SK-N-SH treated with all-trans-retinoic acid at 6 μM for 48 hours (cell line): ENCODE data around the gene HIF3A.

Experiments
- ATAC-seq: fragments of 200-7000 bp; cut with Tn5 transposase; 3 replicates; pipeline ENCODE4 v1.9.1; 2020; ENCODE audit warnings: mild to moderate bottlenecking, moderate library complexity
- ARNTL ChIP-seq: fragments of 450-650 bp; formaldehyde crosslinking; IDR thresholded peaks from 2 replicates; pipeline ENCODE4 v1.5.0; 2020; ENCODE audit warnings: low read depth, mild to moderate bottlenecking, moderate library complexity, borderline replicate concordance
- BACH2 ChIP-seq: fragments of 250-450 bp; sonication (Bioruptor Pico); IDR thresholded peaks from 2 replicates; pipeline ENCODE4 v1.9.0; 2021; ENCODE audit warnings: mild to moderate bottlenecking, borderline replicate concordance
- CREB5 ChIP-seq: fragments of 250-450 bp; sonication (Bioruptor Pico); IDR thresholded peaks from 2 replicates; pipeline ENCODE4 v1.5.1; 2020; ENCODE audit warnings: low read depth, mild to moderate bottlenecking, moderate library complexity
- CSRNP3 ChIP-seq: fragments of 250-450 bp; sonication (Bioruptor Pico); IDR thresholded peaks from 2 replicates; pipeline ENCODE4 v1.5.1; 2021; ENCODE audit warnings: mild to moderate bottlenecking, moderate library complexity
- GLIS3 ChIP-seq: fragments of 250-450 bp; sonication (Bioruptor Pico); IDR thresholded peaks from 2 replicates; pipeline ENCODE4 v1.5.0; 2020; ENCODE audit warnings: mild to moderate bottlenecking, moderate library complexity
- ISL1 ChIP-seq: fragments of 250-450 bp; sonication (Bioruptor Pico); IDR thresholded peaks from 2 replicates; pipeline ENCODE4 v2.1.2; 2022; ENCODE audit warnings: mild to moderate bottlenecking, moderate library complexity
- PPARA ChIP-seq: fragments of 250-450 bp; sonication (Bioruptor Pico); IDR thresholded peaks from 2 replicates; pipeline ENCODE4 v1.5.0; 2020; ENCODE audit warnings: mild to moderate bottlenecking, borderline replicate concordance
- RARB ChIP-seq: fragments of 250-450 bp; sonication (Bioruptor Pico); IDR thresholded peaks from 2 replicates; pipeline ENCODE4 v1.8.0; 2021; ENCODE audit warnings: mild to moderate bottlenecking, moderate library complexity
- SNAI2 ChIP-seq: fragments of 250-450 bp; sonication (Bioruptor Pico); IDR thresholded peaks from 2 replicates; pipeline ENCODE4 v1.5.0; 2020; ENCODE audit warnings: mild to moderate bottlenecking, moderate library complexity
- TCF4 ChIP-seq: fragments of 250-450 bp; sonication (Bioruptor Pico); IDR thresholded peaks from 2 replicates; pipeline ENCODE4 v1.8.0; 2021; ENCODE audit warnings: mild to moderate bottlenecking, moderate library complexity, borderline replicate concordance
- ZFP3 ChIP-seq: fragments of 250-450 bp; sonication (Bioruptor Pico); IDR thresholded peaks from 2 replicates; pipeline ENCODE4 v1.5.0; 2020; ENCODE audit warnings: mild to moderate bottlenecking, moderate library complexity
- ZNF565 ChIP-seq: fragments of 450-650 bp; formaldehyde crosslinking; conservative IDR thresholded peaks from 2 replicates; pipeline ENCODE4 v1.5.0; 2020; ENCODE audit warnings: low read depth, mild to moderate bottlenecking, moderate library complexity
- ZNF70 ChIP-seq: fragments of 450-650 bp; formaldehyde crosslinking; IDR thresholded peaks from 2 replicates; pipeline ENCODE4 v1.5.0; 2020; ENCODE audit warnings: mild to moderate bottlenecking, moderate library complexity
- TF ChIP-seq, protein P1 (sequence below): fragments of 250-450 bp; sonication (Bioruptor Pico); IDR thresholded peaks from 2 replicates; pipeline ENCODE4 v1.5.0; 2020; ENCODE audit warnings: mild to moderate bottlenecking, moderate library complexity
- TF ChIP-seq, protein P2 (sequence below): fragments of 250-450 bp; sonication (Bioruptor Pico); IDR thresholded peaks from 2 replicates; pipeline ENCODE4 v1.8.0; 2020; ENCODE audit warnings: mild to moderate bottlenecking, moderate library complexity, borderline replicate concordance
- TF ChIP-seq, protein P3 (sequence below): fragments of 250-450 bp; sonication (Bioruptor Pico); IDR thresholded peaks from 2 replicates; pipeline ENCODE4 v1.8.0; 2021; ENCODE audit warnings: low read depth, mild to moderate bottlenecking, moderate library complexity, borderline replicate concordance

The HIF3A gene

GRCh38 chr19:46361915-46362314 lies 65.1 kb downstream of the HIF3A start (continued):
- TF ChIP-seq, protein P1, sequence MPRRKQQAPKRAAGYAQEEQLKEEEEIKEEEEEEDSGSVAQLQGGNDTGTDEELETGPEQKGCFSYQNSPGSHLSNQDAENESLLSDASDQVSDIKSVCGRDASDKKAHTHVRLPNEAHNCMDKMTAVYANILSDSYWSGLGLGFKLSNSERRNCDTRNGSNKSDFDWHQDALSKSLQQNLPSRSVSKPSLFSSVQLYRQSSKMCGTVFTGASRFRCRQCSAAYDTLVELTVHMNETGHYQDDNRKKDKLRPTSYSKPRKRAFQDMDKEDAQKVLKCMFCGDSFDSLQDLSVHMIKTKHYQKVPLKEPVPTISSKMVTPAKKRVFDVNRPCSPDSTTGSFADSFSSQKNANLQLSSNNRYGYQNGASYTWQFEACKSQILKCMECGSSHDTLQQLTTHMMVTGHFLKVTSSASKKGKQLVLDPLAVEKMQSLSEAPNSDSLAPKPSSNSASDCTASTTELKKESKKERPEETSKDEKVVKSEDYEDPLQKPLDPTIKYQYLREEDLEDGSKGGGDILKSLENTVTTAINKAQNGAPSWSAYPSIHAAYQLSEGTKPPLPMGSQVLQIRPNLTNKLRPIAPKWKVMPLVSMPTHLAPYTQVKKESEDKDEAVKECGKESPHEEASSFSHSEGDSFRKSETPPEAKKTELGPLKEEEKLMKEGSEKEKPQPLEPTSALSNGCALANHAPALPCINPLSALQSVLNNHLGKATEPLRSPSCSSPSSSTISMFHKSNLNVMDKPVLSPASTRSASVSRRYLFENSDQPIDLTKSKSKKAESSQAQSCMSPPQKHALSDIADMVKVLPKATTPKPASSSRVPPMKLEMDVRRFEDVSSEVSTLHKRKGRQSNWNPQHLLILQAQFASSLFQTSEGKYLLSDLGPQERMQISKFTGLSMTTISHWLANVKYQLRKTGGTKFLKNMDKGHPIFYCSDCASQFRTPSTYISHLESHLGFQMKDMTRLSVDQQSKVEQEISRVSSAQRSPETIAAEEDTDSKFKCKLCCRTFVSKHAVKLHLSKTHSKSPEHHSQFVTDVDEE (CRISPR knock-in tag), result no peak

DNA sequence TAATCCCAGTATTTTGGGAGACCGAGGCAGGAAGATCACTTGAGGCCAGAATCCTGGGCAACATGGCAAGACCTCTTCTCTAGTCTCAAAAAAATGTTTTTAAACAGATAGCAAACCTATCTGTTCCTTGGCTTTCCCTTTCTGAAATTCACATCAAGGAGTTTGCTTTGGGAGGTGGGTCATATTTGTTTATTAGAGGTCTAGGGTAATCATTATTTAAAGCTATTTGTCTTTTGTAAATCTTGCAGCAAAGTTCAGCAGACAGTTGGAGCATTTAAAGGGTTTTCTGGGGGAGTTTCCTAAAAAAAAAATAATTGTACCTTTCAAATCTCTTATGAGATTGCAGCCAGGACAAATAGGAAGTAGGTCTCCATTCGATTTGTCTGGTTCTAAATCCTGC lies 67.5 kb downstream of the HIF3A start:
- no peak for ATAC-seq
- TF ChIP-seq, protein P2, sequence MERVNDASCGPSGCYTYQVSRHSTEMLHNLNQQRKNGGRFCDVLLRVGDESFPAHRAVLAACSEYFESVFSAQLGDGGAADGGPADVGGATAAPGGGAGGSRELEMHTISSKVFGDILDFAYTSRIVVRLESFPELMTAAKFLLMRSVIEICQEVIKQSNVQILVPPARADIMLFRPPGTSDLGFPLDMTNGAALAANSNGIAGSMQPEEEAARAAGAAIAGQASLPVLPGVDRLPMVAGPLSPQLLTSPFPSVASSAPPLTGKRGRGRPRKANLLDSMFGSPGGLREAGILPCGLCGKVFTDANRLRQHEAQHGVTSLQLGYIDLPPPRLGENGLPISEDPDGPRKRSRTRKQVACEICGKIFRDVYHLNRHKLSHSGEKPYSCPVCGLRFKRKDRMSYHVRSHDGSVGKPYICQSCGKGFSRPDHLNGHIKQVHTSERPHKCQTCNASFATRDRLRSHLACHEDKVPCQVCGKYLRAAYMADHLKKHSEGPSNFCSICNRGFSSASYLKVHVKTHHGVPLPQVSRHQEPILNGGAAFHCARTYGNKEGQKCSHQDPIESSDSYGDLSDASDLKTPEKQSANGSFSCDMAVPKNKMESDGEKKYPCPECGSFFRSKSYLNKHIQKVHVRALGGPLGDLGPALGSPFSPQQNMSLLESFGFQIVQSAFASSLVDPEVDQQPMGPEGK, result no peak
- TF ChIP-seq CREB5 (CRISPR knock-in tag), result no peak
- TF ChIP-seq ARNTL (CRISPR knock-in tag), result no peak
- TF ChIP-seq ZNF565, result no peak
- TF ChIP-seq TCF4, result no peak
- TF ChIP-seq GLIS3 (CRISPR knock-in tag), result no peak
- TF ChIP-seq SNAI2 (CRISPR knock-in tag), result no peak
- no peak for TF ChIP-seq CSRNP3 (CRISPR knock-in tag)
- no peak for TF ChIP-seq ZFP3 (CRISPR knock-in tag)
- no peak for TF ChIP-seq RARB (CRISPR knock-in tag)
- TF ChIP-seq ZNF70 (CRISPR knock-in tag), result no peak

GRCh38 chr19:46365561-46365960 lies 68.7 kb downstream of the HIF3A start:
- no peak for ATAC-seq
- TF ChIP-seq ZNF565 (no peak), BACH2 (CRISPR knock-in tag) (no peak), CREB5 (CRISPR knock-in tag) (no peak), PPARA (CRISPR knock-in tag) (no peak), ARNTL (CRISPR knock-in tag) (no peak), SNAI2 (CRISPR knock-in tag) (no peak), ISL1 (CRISPR knock-in tag) (no peak)
- TF ChIP-seq, protein P2, result no peak
- TF ChIP-seq, protein P3, sequence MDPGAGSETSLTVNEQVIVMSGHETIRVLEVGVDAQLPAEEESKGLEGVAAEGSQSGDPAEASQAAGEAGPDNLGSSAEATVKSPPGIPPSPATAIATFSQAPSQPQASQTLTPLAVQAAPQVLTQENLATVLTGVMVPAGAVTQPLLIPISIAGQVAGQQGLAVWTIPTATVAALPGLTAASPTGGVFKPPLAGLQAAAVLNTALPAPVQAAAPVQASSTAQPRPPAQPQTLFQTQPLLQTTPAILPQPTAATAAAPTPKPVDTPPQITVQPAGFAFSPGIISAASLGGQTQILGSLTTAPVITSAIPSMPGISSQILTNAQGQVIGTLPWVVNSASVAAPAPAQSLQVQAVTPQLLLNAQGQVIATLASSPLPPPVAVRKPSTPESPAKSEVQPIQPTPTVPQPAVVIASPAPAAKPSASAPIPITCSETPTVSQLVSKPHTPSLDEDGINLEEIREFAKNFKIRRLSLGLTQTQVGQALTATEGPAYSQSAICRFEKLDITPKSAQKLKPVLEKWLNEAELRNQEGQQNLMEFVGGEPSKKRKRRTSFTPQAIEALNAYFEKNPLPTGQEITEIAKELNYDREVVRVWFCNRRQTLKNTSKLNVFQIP (CRISPR knock-in tag), result no peak
